ENCODE results near the gene PHACTR3. TPM values are rescaled to one million over a fixed set of nuclear protein-coding genes. Genes with fewer than 3 reads are reported as not detected.

The PHACTR3 gene
- total RNA-seq, 1 experiment from 2014 or later = 30.6 TPM

GRCh38 chr20:59771506-59772372 lies 167.4 kb downstream of the PHACTR3 start:
- ChIA-PET CTCF (interaction anchor here (0.7 kb wide), 1 partner anchor 78 kb away, joined by 4 read pairs; no protein-coding TSS in a partner anchor), POLR2A (ENCODE audit: unreplicated experiment) (no interaction called here)

GRCh38 chr20:59772373-59772705 lies 168.0 kb downstream of the PHACTR3 start:
- intact Hi-C loops (cut with micrococcal nuclease) = no loop called here
- Histone ChIP-seq H3K27me3 (ENCODE audit: low read length) (no peaks in the 10 kb centered on the region), H3K79me2 (ENCODE audit: low read length) (no peaks in the 10 kb centered on the region), H3K27ac (ENCODE audit: low read length) (no peak overlapping the region), H3F3A (ENCODE audit: low read length, unreplicated experiment) (no peaks in the 10 kb centered on the region), H3K4me1 (ENCODE audit: insufficient read depth, low read length) (peaks cover 23% of the 10 kb centered on the region), H3K9ac (ENCODE audit: low read length) (no peak overlapping the region), H3K36me3 (ENCODE audit: low read depth, low read length) (no peaks in the 10 kb centered on the region), H2AFZ (ENCODE audit: low read length) (no peak overlapping the region), H3K9me3 (ENCODE audit: low read length) (no peaks in the 10 kb centered on the region), H3K4me3 (ENCODE audit: low read length) (no peak overlapping the region), H3K9me2 (replicated peaks; ENCODE audit: low read length) (no peaks in the 10 kb centered on the region), H4K20me1 (ENCODE audit: low read length) (no peaks in the 10 kb centered on the region), H3K4me2 (ENCODE audit: low read length) (no peak overlapping the region)
- no peak for TF ChIP-seq EZH2 (IDR thresholded peaks at IDR 0.05; ENCODE audit: low read length, unreplicated experiment)
- TF ChIP-seq EZH2phosphoT487 (IDR thresholded peaks at IDR 0.05; ENCODE audit: borderline replicate concordance, low read length) = no peak
- TF ChIP-seq CTCF (conservative IDR thresholded peaks at IDR 0.05; ENCODE audit: low read depth, low read length) = no peak
- BruUV-seq (replicated peaks) = no TSS peak
- DNase-seq (no peak), ATAC-seq (no peak)
- POLR2A ChIA-PET (ENCODE audit: unreplicated experiment) = no interaction called here
- CTCF ChIA-PET = interaction anchor here (0.7 kb wide), 1 partner anchor 78 kb away, joined by 4 read pairs; no protein-coding TSS in a partner anchor

More at GRCh38 chr20:59771506-59772372, 167.4 kb downstream of the PHACTR3 start:
- intact Hi-C loops (cut with micrococcal nuclease) = no loop called here
- DNase-seq (peak; percentile 36), ATAC-seq (no peak; the same call in 1 of the 2 replicates)
- no peaks in the 10 kb centered on the region for H3K9me2 ChIP-seq (replicated peaks; ENCODE audit: low read length)
- H3K79me2 ChIP-seq (ENCODE audit: low read length) = no peaks in the 10 kb centered on the region
- no peak overlapping the region for H3K27ac ChIP-seq (ENCODE audit: low read length)
- H3K27me3 ChIP-seq (ENCODE audit: low read length) = no peaks in the 10 kb centered on the region
- H3K9me3 ChIP-seq (ENCODE audit: low read length) = no peaks in the 10 kb centered on the region
- H3F3A ChIP-seq (ENCODE audit: low read length, unreplicated experiment) = no peaks in the 10 kb centered on the region
- BruUV-seq (replicated peaks) = no TSS peak
- H4K20me1 ChIP-seq (ENCODE audit: low read length) = no peaks in the 10 kb centered on the region
- H3K4me1 ChIP-seq (ENCODE audit: insufficient read depth, low read length) = peaks cover 23% of the 10 kb centered on the region
- H2AFZ ChIP-seq (ENCODE audit: low read length) = no peak overlapping the region
- no peak overlapping the region for H3K4me2 ChIP-seq (ENCODE audit: low read length)
- H3K4me3 ChIP-seq (ENCODE audit: low read length) = no peak overlapping the region
- no peak for TF ChIP-seq EZH2phosphoT487 (IDR thresholded peaks at IDR 0.05; ENCODE audit: borderline replicate concordance, low read length)
- no peak for TF ChIP-seq EZH2 (IDR thresholded peaks at IDR 0.05; ENCODE audit: low read length, unreplicated experiment)
- TF ChIP-seq CTCF (conservative IDR thresholded peaks at IDR 0.05; ENCODE audit: low read depth, low read length) = no peak
- no peaks in the 10 kb centered on the region for H3K36me3 ChIP-seq (ENCODE audit: low read depth, low read length)
- no peak overlapping the region for H3K9ac ChIP-seq (ENCODE audit: low read length)
